ENCODE data around the gene LIMCH1.

- no peak for TF ChIP-seq CTCF (optimal IDR thresholded peaks at IDR 0.05 in 1 of 3, IDR thresholded peaks at IDR 0.05 in 1 of 3, conservative IDR thresholded peaks at IDR 0.05 in 1 of 3; ENCODE audit: extremely low read depth in 1 of 3, insufficient read depth in 2 of 3, low read length in 3 of 3)
- TF ChIP-seq EZH2 (IDR thresholded peaks at IDR 0.05; ENCODE audit: low read length) = no peak
These were observed 158.2 kb downstream of the LIMCH1 start for GRCh38 chr4:41696131-41696530.

Measured in keratinocyte (primary cell).